Activated CD4-positive, alpha-beta memory T cell treated with anti-CD3 and anti-CD28 coated beads for 36 hours (primary cell): ENCODE measurements around the gene BCR. TPM values are rescaled to one million over a fixed set of nuclear protein-coding genes. Genes with fewer than 3 reads are reported as not detected.
A peak's percentile ranks its signal among the peaks of the same experiment; 100 is the strongest.

Experiments
- CTCF ChIA-PET: fragments of 350-600 bp; sonication (Branson Sonifier 250); formaldehyde crosslinking; loops from one replicate; lab custom pipeline; 2021; ENCODE audit warnings: antibody characterized with exemption, inconsistent platforms; lab: Charles Lee
- POLR2A ChIA-PET: fragments of 350-600 bp; sonication (Branson Sonifier 250); formaldehyde crosslinking; loops from one replicate; lab custom pipeline; 2021; ENCODE audit warnings: antibody characterized with exemption; lab: Charles Lee
- DNase-seq: peaks from one replicate; pipeline ENCODE4 v3.0.0-alpha.2; 2020
- H3K27ac Mint-ChIP-seq: one replicate; pipeline ENCODE4 v1.8.0; 2021; ENCODE audit warnings: mixed read lengths
- H3K27me3 Mint-ChIP-seq: one replicate; pipeline ENCODE4 v1.8.0; 2021; ENCODE audit warnings: mixed read lengths
- H3K36me3 Mint-ChIP-seq: one replicate; pipeline ENCODE4 v1.8.0; 2021; ENCODE audit warnings: mixed read lengths
- H3K4me1 Mint-ChIP-seq: one replicate; pipeline ENCODE4 v1.8.0; 2021; ENCODE audit warnings: low read depth, mixed read lengths
- H3K4me3 Mint-ChIP-seq: one replicate; pipeline ENCODE4 v1.8.0; 2021; ENCODE audit warnings: mild to moderate bottlenecking, mixed read lengths
- H3K9me3 Mint-ChIP-seq: one replicate; pipeline ENCODE4 v1.8.0; 2021; ENCODE audit warnings: mixed read lengths
- intact Hi-C: fragments of 100-400 bp; cut with micrococcal nuclease; formaldehyde crosslinking; loops from one replicate; pipeline ENCODE4 v1.15.1; 2023
- total RNA-seq, 2 experiments: library from RNA; stranded (reverse); gene quantifications; one replicate each; pipeline ENCODE4 v1.2.3, GENCODE V29; 2021

BCR gene
- total RNA-seq, 2 experiments from 2014 or later, result 60.4 to 69.0 TPM

GRCh38 chr22:23142546-23143105 lies 37.7 kb upstream of the BCR start:
- intact Hi-C loops, result loop anchor here (1.0 to 2.0 kb wide), 2 partner anchors 38 to 130 kb away; partner anchors contain the start of gene BCR
- ChIA-PET POLR2A (interaction anchor here (0.7 kb wide), 1 partner anchor 754 kb away, joined by 3 read pairs; no protein-coding TSS in a partner anchor), CTCF (interaction anchor here (0.5 to 3.4 kb wide), 3 partner anchors 14 to 183 kb away, joined by 3 to 17 read pairs (median 5); no protein-coding TSS in a partner anchor)
- Mint-ChIP-seq H3K36me3 (no peaks in the 10 kb centered on the region), H3K4me3 (peak overlapping the region; percentile 62), H3K27ac (peak overlapping the region; percentile 86), H3K9me3 (no peaks in the 10 kb centered on the region), H3K27me3 (no peaks in the 10 kb centered on the region), H3K4me1 (peaks cover 54% of the 10 kb centered on the region)
- DNase-seq, result no peak

DNA sequence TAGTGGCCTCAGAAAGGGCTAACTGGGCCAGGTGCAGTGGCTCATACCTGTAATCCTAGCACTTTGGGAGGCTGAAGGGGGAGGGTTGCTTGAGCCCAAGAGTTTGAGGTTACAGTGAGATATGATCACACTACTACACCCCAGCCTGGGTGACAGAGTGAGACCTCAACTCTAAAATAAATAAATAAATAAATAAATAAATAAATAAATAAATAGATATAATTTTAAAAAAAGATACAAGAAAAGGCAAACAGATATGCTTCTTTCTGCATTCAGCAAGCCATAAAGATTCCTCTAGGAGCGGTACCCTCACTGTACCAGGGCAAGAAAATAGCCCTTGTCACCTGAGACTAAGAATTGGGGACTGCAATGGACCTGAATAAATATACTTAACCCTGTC lies 37.2 kb upstream of the BCR start:
- intact Hi-C loops, result loop anchor here (2.0 kb wide), 1 partner anchor 38 kb away; the partner anchor contains the start of gene BCR
- Mint-ChIP-seq H3K27ac (peak overlapping the region; percentile 86), H3K4me3 (no peak overlapping the region), H3K4me1 (peaks cover 50% of the 10 kb centered on the region), H3K27me3 (no peaks in the 10 kb centered on the region), H3K36me3 (no peaks in the 10 kb centered on the region), H3K9me3 (no peaks in the 10 kb centered on the region)
- POLR2A ChIA-PET, result no interaction called here
- CTCF ChIA-PET, result no interaction called here
- no peak for DNase-seq

GRCh38 chr22:23144432-23144831 lies 35.9 kb upstream of the BCR start:
- CTCF ChIA-PET, result interaction anchor here (0.9 to 1.0 kb wide), 2 partner anchors 75 to 750 kb away, joined by 3 to 4 read pairs; partner anchors contain the start of gene MIF
- POLR2A ChIA-PET, result interaction anchor here (2.4 kb wide), 1 partner anchor 10 kb away, joined by 6 read pairs; no protein-coding TSS in a partner anchor
- Mint-ChIP-seq H3K4me1 (peaks cover 40% of the 10 kb centered on the region), H3K36me3 (no peaks in the 10 kb centered on the region), H3K4me3 (peak overlapping the region; percentile 66), H3K9me3 (no peaks in the 10 kb centered on the region), H3K27me3 (no peaks in the 10 kb centered on the region), H3K27ac (peak overlapping the region; percentile 6)
- intact Hi-C loops, result no loop called here
- DNase-seq, result no peak

- Mint-ChIP-seq H3K4me1 (peaks cover 36% of the 10 kb centered on the region), H3K4me3 (peak within 1 kb of the TSS; percentile 66), H3K27me3 (no peaks in the 10 kb centered on the region), H3K27ac (peak within 1 kb of the TSS; percentile 54), H3K9me3 (no peaks in the 10 kb centered on the region), H3K36me3 (no peaks in the 10 kb centered on the region)
- DNase-seq, result peak; percentile 91
- intact Hi-C loops, result no loop called here
- POLR2A ChIA-PET, result interaction anchor here (1.1 to 2.4 kb wide), 2 partner anchors 9 to 36 kb away, joined by 3 to 6 read pairs; no protein-coding TSS in a partner anchor
- CTCF ChIA-PET, result interaction anchor here (0.6 to 0.9 kb wide), 2 partner anchors 76 to 145 kb away, joined by 3 to 4 read pairs; no protein-coding TSS in a partner anchor
Observed at GRCh38 chr22:23144932-23145877, 35.1 kb upstream of the BCR start, which contains the start of gene RAB36. Gene RAB36, plus strand, starts transcription at chr22:23145477. Its CDS starts 1,140 bp downstream, at chr22:23146617.

DNA sequence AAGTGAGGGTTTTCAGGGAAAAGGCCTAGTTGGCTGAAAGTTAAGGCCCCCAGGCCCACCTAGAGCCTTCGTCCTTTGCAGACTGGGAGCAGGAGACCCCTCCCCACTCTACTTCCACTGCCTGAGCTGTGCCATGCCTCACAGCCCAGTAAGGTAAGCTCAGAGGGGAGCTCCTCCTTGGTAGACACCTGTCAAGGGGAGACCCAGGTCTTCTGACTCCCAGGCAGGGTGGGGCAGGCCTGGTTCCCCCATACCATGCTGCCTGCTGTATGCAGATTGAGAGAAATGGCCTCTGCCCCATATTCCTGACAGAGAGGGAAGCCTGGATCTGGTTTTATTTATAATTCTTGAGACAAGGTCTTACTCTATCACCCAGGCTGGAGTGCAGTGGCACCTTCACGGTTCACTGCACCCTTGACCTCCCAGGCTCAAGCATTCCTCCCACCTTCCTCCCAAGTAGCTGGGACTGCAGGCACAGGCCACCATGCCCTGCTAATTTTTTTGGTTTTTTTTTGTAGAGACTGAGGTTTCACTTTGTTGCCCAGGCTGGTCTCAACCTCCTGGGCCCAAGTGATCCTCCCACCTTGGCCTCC lies 34.3 kb upstream of the BCR start:
- peaks cover 32% of the 10 kb centered on the region for H3K4me1 Mint-ChIP-seq
- no peaks in the 10 kb centered on the region for H3K36me3 Mint-ChIP-seq
- intact Hi-C loops, result no loop called here
- no peaks in the 10 kb centered on the region for H3K9me3 Mint-ChIP-seq
- CTCF ChIA-PET, result interaction anchor here (1.3 to 1.5 kb wide), 2 partner anchors 31 to 136 kb away, joined by 5 to 7 read pairs; no protein-coding TSS in a partner anchor
- DNase-seq, result no peak
- peak overlapping the region; percentile 66 for H3K4me3 Mint-ChIP-seq
- no peak overlapping the region for H3K27ac Mint-ChIP-seq
- POLR2A ChIA-PET, result interaction anchor here (1.1 to 2.4 kb wide), 2 partner anchors 8 to 35 kb away, joined by 3 to 6 read pairs; no protein-coding TSS in a partner anchor
- no peaks in the 10 kb centered on the region for H3K27me3 Mint-ChIP-seq

- intact Hi-C loops, result no loop called here
- Mint-ChIP-seq H3K4me1 (peaks cover 28% of the 10 kb centered on the region), H3K4me3 (no peak overlapping the region), H3K36me3 (no peaks in the 10 kb centered on the region), H3K9me3 (no peaks in the 10 kb centered on the region), H3K27me3 (no peaks in the 10 kb centered on the region), H3K27ac (no peak overlapping the region)
- CTCF ChIA-PET, result interaction anchor here (1.2 to 1.5 kb wide), 4 partner anchors 30 to 187 kb away, joined by 3 to 7 read pairs (median 5); no protein-coding TSS in a partner anchor
- DNase-seq, result no peak
- POLR2A ChIA-PET, result no interaction called here
Observed at GRCh38 chr22:23146478-23147205, 33.7 kb upstream of the BCR start.

- Mint-ChIP-seq H3K36me3 (no peaks in the 10 kb centered on the region), H3K4me3 (no peak overlapping the region), H3K27me3 (no peaks in the 10 kb centered on the region), H3K9me3 (no peaks in the 10 kb centered on the region), H3K4me1 (peaks cover 20% of the 10 kb centered on the region), H3K27ac (no peak overlapping the region)
- ChIA-PET POLR2A (no interaction called here), CTCF (interaction anchor here (1.2 to 1.3 kb wide), 2 partner anchors 143 to 189 kb away, joined by 3 to 5 read pairs; no protein-coding TSS in a partner anchor)
- no peak for DNase-seq
- intact Hi-C loops, result no loop called here
Observed at GRCh38 chr22:23147617-23148387, 32.5 kb upstream of the BCR start.

GRCh38 chr22:23149743-23150238 lies 30.5 kb upstream of the BCR start:
- Mint-ChIP-seq H3K4me1 (peaks cover 14% of the 10 kb centered on the region), H3K9me3 (no peaks in the 10 kb centered on the region), H3K36me3 (no peaks in the 10 kb centered on the region), H3K27ac (no peak overlapping the region), H3K27me3 (no peaks in the 10 kb centered on the region), H3K4me3 (no peak overlapping the region)
- DNase-seq, result no peak
- POLR2A ChIA-PET, result no interaction called here
- CTCF ChIA-PET, result no interaction called here
- intact Hi-C loops, result no loop called here

GRCh38 chr22:23150762-23151161 lies 29.5 kb upstream of the BCR start:
- H3K4me3 Mint-ChIP-seq, result no peak overlapping the region
- no peak for DNase-seq
- no peaks in the 10 kb centered on the region for H3K36me3 Mint-ChIP-seq
- ChIA-PET CTCF (interaction anchor here (0.6 kb wide), 1 partner anchor 114 kb away, joined by 4 read pairs; no protein-coding TSS in a partner anchor), POLR2A (no interaction called here)
- no peaks in the 10 kb centered on the region for H3K9me3 Mint-ChIP-seq
- intact Hi-C loops, result no loop called here
- peaks cover 8% of the 10 kb centered on the region for H3K4me1 Mint-ChIP-seq
- no peaks in the 10 kb centered on the region for H3K27me3 Mint-ChIP-seq
- no peak overlapping the region for H3K27ac Mint-ChIP-seq

- no peaks in the 10 kb centered on the region for H3K36me3 Mint-ChIP-seq
- no peaks in the 10 kb centered on the region for H3K27me3 Mint-ChIP-seq
- intact Hi-C loops, result no loop called here
- H3K27ac Mint-ChIP-seq, result no peak overlapping the region
- POLR2A ChIA-PET, result no interaction called here
- no peak overlapping the region for H3K4me3 Mint-ChIP-seq
- H3K4me1 Mint-ChIP-seq, result peaks cover 8% of the 10 kb centered on the region
- DNase-seq, result no peak
- CTCF ChIA-PET, result no interaction called here
- no peaks in the 10 kb centered on the region for H3K9me3 Mint-ChIP-seq
Observed at GRCh38 chr22:23151827-23152226, 28.5 kb upstream of the BCR start.
